Adrenal gland (tissue), 12 donors: ENCODE results near the gene PATJ. TPM values are rescaled to one million over a fixed set of nuclear protein-coding genes. Genes with fewer than 3 reads are reported as not detected.
A peak's percentile ranks its signal among the peaks of the same experiment; 100 is the strongest.

Experiments
- DNase-seq, 7 donors: peaks; one replicate each; pipeline ENCODE4 v3.0.0-alpha.2; 2019 to 2020
- H3K27ac ChIP-seq, 5 donors: fragments of 200-600 bp; sonication (generic) in 4 of 5; 1 replicate in 3 of 5; 2 replicates in 2 of 5; pipeline versions ENCODE4 v1.5.1 to v1.8.0; 2016 to 2020; ENCODE audit warnings: mild to moderate bottlenecking in 1 of 5
- H3K27me3 ChIP-seq: fragments of 200-600 bp; 2 replicates; pipeline ENCODE4 v1.8.0; 2021
- H3K36me3 ChIP-seq, 2 donors: fragments of 200-600 bp; replicated peaks in 1 of 2; 1 replicate in 1 of 2; 2 replicates in 1 of 2; pipeline versions ENCODE4 v1.5.1 to v1.8.0; 2018 to 2022
- H3K4me1 ChIP-seq, 2 donors: fragments of 200-600 bp; replicated peaks in 1 of 2; 1 replicate in 1 of 2; 2 replicates in 1 of 2; pipeline versions ENCODE4 v1.5.1 to v1.8.0; 2018 to 2021
- H3K4me3 ChIP-seq, 4 donors: fragments of 200-600 bp; sonication (generic) in 3 of 4; one replicate each; pipeline ENCODE4 v1.5.1; 2016 to 2018
- H3K9me3 ChIP-seq, 3 donors: fragments of 200-600 bp; sonication (generic) in 1 of 3; replicated peaks in 1 of 3; 1 replicate in 2 of 3; 2 replicates in 1 of 3; pipeline versions ENCODE4 v1.5.1 to v1.8.0; 2016 to 2021
- POLR2A ChIP-seq, 2 donors: fragments of 450-650 bp; IDR thresholded peaks; one replicate each; pipeline ENCODE4 v1.6.1; 2017; ENCODE audit warnings: antibody characterized with exemption in 2 of 2, mild to moderate bottlenecking in 2 of 2, moderate library complexity in 1 of 2
- WGBS, 4 donors: extraction: QIAGEN DNeasy Blood & Tissue Kit in 2 of 4; methylation state at CpG; one replicate each; pipeline versions ENCODE4 v1.1.5 to v1.1.7; 2013 to 2017; 5-methylcytosine and 5-hydroxymethylcytosine counted together
- intact Hi-C, 2 donors: fragments of 100-400 bp; cut with DNase I; formaldehyde crosslinking; loops; one replicate each; pipeline versions ENCODE4 v1.14.1 to v1.15.0; 2022 to 2023
- polyA plus RNA-seq, 3 donors: library from polyadenylated mRNA; stranded (reverse); fragments of 200-250 nt in 2 of 3; fragments of 350-450 nt in 1 of 3; fragmentation: Illumina TruSeq in 1 of 3; extraction: RNeasy Lipid Tissue Mini Kit (QIAGEN cat#74804) in 1 of 3; gene quantifications; one replicate each; pipeline ENCODE4 v1.2.3, GENCODE V29; 2013 to 2014
- total RNA-seq, 9 donors: library from RNA; depleted of rRNA in 4 of 9; stranded (reverse); fragments of >200 nt in 4 of 9; fragments of 120-200 nt in 1 of 9; fragmentation: NEBNext Ultra II Directional in 1 of 9; extraction: Animal tissue kit (Norgen Biotek cat#: 25700) in 1 of 9; gene quantifications; one replicate each; pipeline versions ENCODE4 v1.1.0 to v1.2.4, GENCODE V29; 2013 to 2023
- TF ChIP-seq, protein P1 (sequence below), 6 experiments: fragments of 450-650 bp in 4 of 6; fragments of 200-600 bp in 2 of 6; sonication (generic) in 1 of 6; IDR thresholded peaks; 1 replicate in 5 of 6; 2 replicates in 1 of 6; pipeline versions ENCODE4 v1.5.1 to v1.8.0; 2016 to 2021; ENCODE audit warnings: antibody characterized with exemption in 6 of 6, mild to moderate bottlenecking in 2 of 6, moderate library complexity in 1 of 6
- donor health status: healthy with polysubstance abuse.
- donor health status: Bipolar disorder and iron deficiency.
- donor health status: DM: yes; HTN: yes; CAD: no.
- donor health status: DM: no; HTN: no; CAD: no.
- donor health status: DM: no; HTN: no; CAD: no.
- donor health status: DM: yes; HTN: yes; CAD: no.

The PATJ gene
- total and polyA plus RNA-seq, 12 donors, result 6.8 to 36.6 (median 23.4) TPM

DNA sequence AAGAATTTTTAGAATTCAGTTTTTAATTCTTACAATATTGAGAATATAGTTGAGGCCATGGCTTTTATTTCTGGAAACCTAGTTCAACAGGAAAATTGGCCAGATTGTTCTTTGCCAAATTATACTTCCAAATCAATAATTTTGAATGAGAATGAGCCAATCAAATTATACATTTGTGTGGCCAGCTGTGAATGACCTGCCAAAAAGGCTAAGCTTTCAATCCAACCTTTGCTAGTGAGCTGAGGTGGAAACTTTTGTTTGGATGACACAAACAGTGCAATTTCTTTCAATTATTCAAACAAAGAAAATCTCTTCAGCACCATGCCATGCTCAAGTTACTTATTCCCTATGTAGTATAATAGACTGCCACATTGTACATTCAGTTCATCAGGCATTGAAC, 167.8 kb downstream of the PATJ start:
- intact Hi-C loops, result no loop called here
- no peaks in the 10 kb centered on the region for H3K36me3 ChIP-seq
- no peaks in the 10 kb centered on the region for H3K9me3 ChIP-seq
- TF ChIP-seq, protein P1, sequence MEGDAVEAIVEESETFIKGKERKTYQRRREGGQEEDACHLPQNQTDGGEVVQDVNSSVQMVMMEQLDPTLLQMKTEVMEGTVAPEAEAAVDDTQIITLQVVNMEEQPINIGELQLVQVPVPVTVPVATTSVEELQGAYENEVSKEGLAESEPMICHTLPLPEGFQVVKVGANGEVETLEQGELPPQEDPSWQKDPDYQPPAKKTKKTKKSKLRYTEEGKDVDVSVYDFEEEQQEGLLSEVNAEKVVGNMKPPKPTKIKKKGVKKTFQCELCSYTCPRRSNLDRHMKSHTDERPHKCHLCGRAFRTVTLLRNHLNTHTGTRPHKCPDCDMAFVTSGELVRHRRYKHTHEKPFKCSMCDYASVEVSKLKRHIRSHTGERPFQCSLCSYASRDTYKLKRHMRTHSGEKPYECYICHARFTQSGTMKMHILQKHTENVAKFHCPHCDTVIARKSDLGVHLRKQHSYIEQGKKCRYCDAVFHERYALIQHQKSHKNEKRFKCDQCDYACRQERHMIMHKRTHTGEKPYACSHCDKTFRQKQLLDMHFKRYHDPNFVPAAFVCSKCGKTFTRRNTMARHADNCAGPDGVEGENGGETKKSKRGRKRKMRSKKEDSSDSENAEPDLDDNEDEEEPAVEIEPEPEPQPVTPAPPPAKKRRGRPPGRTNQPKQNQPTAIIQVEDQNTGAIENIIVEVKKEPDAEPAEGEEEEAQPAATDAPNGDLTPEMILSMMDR (IDR thresholded peaks at IDR 0.05), result no peak
- TF ChIP-seq POLR2A (IDR thresholded peaks at IDR 0.05), result no peak
- no peaks in the 10 kb centered on the region for H3K27me3 ChIP-seq
- no peak overlapping the region for H3K4me3 ChIP-seq
- no peak for DNase-seq
- no peak overlapping the region for H3K27ac ChIP-seq
- H3K4me1 ChIP-seq, result no peaks in the 10 kb centered on the region

DNA sequence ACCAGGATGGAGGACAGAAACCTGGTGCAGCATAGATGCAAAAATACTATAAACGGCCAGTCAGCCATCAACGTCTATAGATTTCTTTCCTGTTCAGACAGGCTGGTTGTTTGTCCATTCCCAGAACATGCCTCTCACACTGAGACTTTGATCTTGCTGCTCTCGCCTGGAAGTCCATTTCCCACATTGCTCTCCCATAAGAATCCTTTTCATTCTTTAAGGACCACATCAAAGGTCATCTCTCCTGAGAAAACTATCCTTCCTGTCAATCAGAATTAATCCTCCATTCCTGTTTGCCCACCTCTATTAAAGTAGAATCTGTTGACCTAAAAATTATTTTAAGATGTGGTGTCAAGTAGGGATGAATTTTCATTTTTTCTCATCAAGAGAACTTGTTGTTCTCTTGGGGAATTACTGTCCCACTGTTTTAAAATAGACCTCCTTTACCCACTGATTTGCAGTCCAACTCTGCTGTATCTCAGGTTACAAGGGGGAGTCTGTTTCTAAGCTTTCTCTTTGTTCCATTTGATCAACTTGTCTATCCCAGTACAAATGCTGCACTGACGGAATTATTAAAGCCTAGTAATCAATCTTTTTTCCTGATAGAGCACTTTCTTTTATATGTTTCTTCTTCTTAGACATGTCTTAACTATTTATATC, 172.7 kb downstream of the PATJ start:
- 80 to 91% (median 89%) methylated on average over 4 of the region's 4 CpGs for WGBS, 4 donors

DNA sequence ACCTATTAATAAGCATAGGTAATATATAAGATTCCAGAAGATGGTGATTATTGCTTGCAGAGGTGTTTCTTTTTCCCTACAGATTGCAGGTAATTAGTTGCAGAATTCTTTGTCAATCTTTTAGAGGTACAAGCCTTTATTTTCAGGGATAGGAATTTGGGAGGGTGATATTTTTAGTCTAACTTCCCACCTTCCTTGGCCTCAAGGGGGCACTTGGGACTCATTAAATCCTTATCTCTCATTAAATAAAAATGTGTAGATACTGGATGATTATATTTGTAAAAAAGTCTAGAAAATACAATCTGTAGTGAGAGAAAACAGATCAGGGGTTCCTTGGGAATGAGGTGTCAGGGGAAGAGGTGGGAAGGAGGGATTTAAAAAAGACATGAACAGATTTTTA, 179.2 kb downstream of the PATJ start:
- TF ChIP-seq, protein P1 (IDR thresholded peaks at IDR 0.05), result peak in 1 of 6 experiments; percentile 17
- TF ChIP-seq POLR2A (IDR thresholded peaks at IDR 0.05), result no peak
- intact Hi-C loops, result no loop called here
- no peak for DNase-seq
- H3K9me3 ChIP-seq, result no peaks in the 10 kb centered on the region
- no peaks in the 10 kb centered on the region for H3K36me3 ChIP-seq
- no peaks in the 10 kb centered on the region for H3K4me1 ChIP-seq
- H3K27ac ChIP-seq, result no peak overlapping the region
- H3K4me3 ChIP-seq, result no peak overlapping the region
- no peaks in the 10 kb centered on the region for H3K27me3 ChIP-seq

More for the DNA sequence above, 172.7 kb downstream of the PATJ start:
- no peak for DNase-seq
- H3K4me3 ChIP-seq, result no peak overlapping the region
- H3K27ac ChIP-seq, result no peak overlapping the region
- H3K36me3 ChIP-seq, result no peaks in the 10 kb centered on the region
- no peaks in the 10 kb centered on the region for H3K27me3 ChIP-seq
- H3K9me3 ChIP-seq, result no peaks in the 10 kb centered on the region
- TF ChIP-seq, protein P1 (IDR thresholded peaks at IDR 0.05), result no peak
- no peak for TF ChIP-seq POLR2A (IDR thresholded peaks at IDR 0.05)
- intact Hi-C loops, result no loop called here
- no peaks in the 10 kb centered on the region for H3K4me1 ChIP-seq

DNA sequence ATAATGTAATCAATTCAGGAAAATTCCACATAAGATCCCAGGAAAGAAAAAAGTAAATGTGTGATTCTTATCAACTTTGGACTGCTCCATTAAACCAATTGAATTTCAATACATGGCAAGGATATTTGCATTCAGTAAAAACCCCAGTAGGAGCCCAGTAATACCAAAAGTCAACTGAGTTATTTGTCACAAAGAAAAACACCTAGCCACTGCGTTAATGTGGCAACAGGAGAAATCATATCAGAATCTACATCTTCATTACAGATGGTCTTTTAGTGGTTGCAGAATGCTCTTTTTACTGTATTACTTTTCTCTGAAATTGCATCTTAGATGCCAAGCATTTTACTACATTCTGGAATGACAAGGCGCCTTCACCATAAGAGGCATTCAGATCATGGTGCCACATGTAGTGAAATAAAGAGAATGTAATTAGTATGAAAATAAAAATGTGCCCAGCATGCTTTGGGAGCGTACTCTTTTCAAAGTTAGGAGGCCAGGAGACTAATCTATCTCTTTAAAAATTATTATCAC, 180.7 kb downstream of the PATJ start:
- no peaks in the 10 kb centered on the region for H3K4me1 ChIP-seq
- H3K9me3 ChIP-seq, result no peaks in the 10 kb centered on the region
- TF ChIP-seq POLR2A (IDR thresholded peaks at IDR 0.05), result no peak
- TF ChIP-seq, protein P1 (IDR thresholded peaks at IDR 0.05), result no peak
- intact Hi-C loops, result no loop called here
- WGBS, 4 donors, result 93 to 97% (median 95%) methylated on average over 3 of the region's 3 CpGs
- no peak overlapping the region for H3K27ac ChIP-seq
- no peaks in the 10 kb centered on the region for H3K27me3 ChIP-seq
- no peak overlapping the region for H3K4me3 ChIP-seq
- H3K36me3 ChIP-seq, result no peaks in the 10 kb centered on the region
- DNase-seq, result no peak
